ENCODE results near the gene ANO2. TPM values are rescaled to one million over a fixed set of nuclear protein-coding genes. Genes with fewer than 3 reads are reported as not detected.

Gene ANO2
- total RNA-seq, 1 donor from 2014 or later: 2.6 TPM

GRCh38 chr12:5710260-5710878 is 234.7 kb downstream of the ANO2 start:
- TF ChIP-seq CTCF (conservative IDR thresholded peaks at IDR 0.05): no peak
- H3K27me3 Mint-ChIP-seq: peaks cover 18% of the 10 kb centered on the region
- no peak for DNase-seq (ENCODE audit: extremely low spot score, unreplicated experiment)
- H3K9me3 Mint-ChIP-seq: no peaks in the 10 kb centered on the region
- peaks cover 7% of the 10 kb centered on the region for H3K36me3 Mint-ChIP-seq
- no peak overlapping the region for H3K4me3 Mint-ChIP-seq
- H3K27ac Mint-ChIP-seq: no peak overlapping the region
- H3K4me1 Mint-ChIP-seq (ENCODE audit: unreplicated experiment): peaks cover 3% of the 10 kb centered on the region

- Mint-ChIP-seq H3K4me3 (no peak overlapping the region), H3K36me3 (peaks cover 7% of the 10 kb centered on the region), H3K27ac (peak overlapping the region; percentile 11), H3K27me3 (peaks cover 15% of the 10 kb centered on the region), H3K4me1 (ENCODE audit: unreplicated experiment) (no peaks in the 10 kb centered on the region), H3K9me3 (no peaks in the 10 kb centered on the region)
- no peak for DNase-seq (ENCODE audit: extremely low spot score, unreplicated experiment)
- no peak for TF ChIP-seq CTCF (conservative IDR thresholded peaks at IDR 0.05)
These were observed 236.7 kb downstream of the ANO2 start for GRCh38 chr12:5708371-5708770.

GRCh38 chr12:5706247-5706646 is 238.8 kb downstream of the ANO2 start:
- H3K36me3 Mint-ChIP-seq: peaks cover 11% of the 10 kb centered on the region
- no peak for DNase-seq (ENCODE audit: extremely low spot score, unreplicated experiment)
- H3K4me1 Mint-ChIP-seq (ENCODE audit: unreplicated experiment): no peaks in the 10 kb centered on the region
- TF ChIP-seq CTCF (conservative IDR thresholded peaks at IDR 0.05): no peak
- H3K27me3 Mint-ChIP-seq: peaks cover 15% of the 10 kb centered on the region
- H3K27ac Mint-ChIP-seq: no peak overlapping the region
- H3K4me3 Mint-ChIP-seq: no peak overlapping the region
- H3K9me3 Mint-ChIP-seq: no peaks in the 10 kb centered on the region

GRCh38 chr12:5705791-5706190 is 239.3 kb downstream of the ANO2 start:
- Mint-ChIP-seq H3K27me3 (peaks cover 15% of the 10 kb centered on the region), H3K27ac (no peak overlapping the region), H3K4me3 (no peak overlapping the region), H3K36me3 (peaks cover 11% of the 10 kb centered on the region), H3K4me1 (ENCODE audit: unreplicated experiment) (no peaks in the 10 kb centered on the region), H3K9me3 (no peaks in the 10 kb centered on the region)
- DNase-seq (ENCODE audit: extremely low spot score, unreplicated experiment): no peak
- no peak for TF ChIP-seq CTCF (conservative IDR thresholded peaks at IDR 0.05)

GRCh38 chr12:5694759-5695409 is 250.2 kb downstream of the ANO2 start:
- peaks cover 20% of the 10 kb centered on the region for H3K27me3 Mint-ChIP-seq
- DNase-seq (ENCODE audit: extremely low spot score, unreplicated experiment): no peak
- H3K36me3 Mint-ChIP-seq: peaks cover 10% of the 10 kb centered on the region
- H3K4me1 Mint-ChIP-seq (ENCODE audit: unreplicated experiment): no peaks in the 10 kb centered on the region
- no peak overlapping the region for H3K4me3 Mint-ChIP-seq
- no peak overlapping the region for H3K27ac Mint-ChIP-seq
- TF ChIP-seq CTCF (conservative IDR thresholded peaks at IDR 0.05): no peak
- H3K9me3 Mint-ChIP-seq: peaks cover 9% of the 10 kb centered on the region

Data from type B pancreatic cell (in vitro differentiated cells).